Measurements from ENCODE around the gene ZBTB7A. TPM values are rescaled to one million over a fixed set of nuclear protein-coding genes. Genes with fewer than 3 reads are reported as not detected.

ZBTB7A gene
- total and polyA plus RNA-seq, 11 donors, result 14.6 to 65.0 (median 28.6) TPM

DNA sequence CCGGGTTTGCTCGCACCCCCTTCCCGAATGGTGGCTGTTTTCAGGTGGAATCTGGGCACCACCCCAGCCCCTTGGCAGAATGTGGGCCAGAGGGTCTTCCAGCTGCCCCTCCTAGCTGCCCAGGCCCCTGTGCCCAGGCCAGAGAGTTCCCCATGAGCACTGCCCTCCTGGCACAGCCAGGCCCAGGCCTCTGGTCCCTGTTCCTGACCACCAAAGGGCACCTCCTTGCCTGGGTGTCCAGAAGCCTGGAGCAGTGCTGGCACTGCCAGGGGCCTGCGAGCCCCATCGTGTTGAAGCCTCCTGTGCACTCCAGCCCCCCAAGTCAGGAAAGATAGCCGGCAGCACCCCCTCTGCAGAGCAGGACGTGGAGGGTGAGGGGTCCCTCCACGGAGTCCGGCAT, 35.7 kb downstream of the ZBTB7A start:
- ATAC-seq (no peak), DNase-seq (no peak)
- Histone ChIP-seq H3K9me3 (no peaks in the 10 kb centered on the region), H3K27me3 (no peaks in the 10 kb centered on the region), H3K27ac (no peak overlapping the region), H3K4me3 (no peak overlapping the region), H3K36me3 (peaks cover 0 to 77% (median 68%) of the 10 kb centered on the region in 9 donors), H3K4me1 (no peaks in the 10 kb centered on the region)
- TF ChIP-seq POLR2A (IDR thresholded peaks at IDR 0.05), result no peak
- TF ChIP-seq CTCF (IDR thresholded peaks at IDR 0.05), result no peak
- intact Hi-C loops (cut with DNase I), result no loop called here
- 74 to 83% (median 80%) methylated on average over 1 to 9 of the region's 9 CpGs for WGBS, 4 donors

DNA sequence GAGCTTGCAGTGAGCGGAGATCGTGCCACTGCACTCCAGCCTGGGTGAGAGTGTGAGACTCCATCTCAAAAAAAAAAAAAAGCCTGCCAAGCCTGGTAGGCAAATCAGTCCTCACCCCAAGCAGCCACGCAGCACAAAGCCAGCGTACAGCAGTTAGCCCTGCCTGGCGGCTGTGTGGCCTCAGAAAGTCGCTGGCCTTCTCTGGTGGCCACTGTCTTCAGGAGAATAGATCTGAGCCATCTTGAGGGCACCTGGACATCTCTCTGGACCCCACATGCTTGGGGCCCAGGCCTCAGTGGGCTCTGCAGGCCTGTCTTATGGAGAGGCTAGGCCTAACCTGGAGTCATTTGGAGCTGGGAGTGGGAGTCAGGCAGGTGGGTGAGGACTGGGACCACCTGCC, 36.1 kb downstream of the ZBTB7A start:
- Histone ChIP-seq H3K9me3 (no peaks in the 10 kb centered on the region), H3K27me3 (no peaks in the 10 kb centered on the region), H3K36me3 (peaks cover 0 to 79% (median 70%) of the 10 kb centered on the region in 9 donors), H3K27ac (no peak overlapping the region), H3K4me3 (no peak overlapping the region), H3K4me1 (no peaks in the 10 kb centered on the region)
- 94 to 98% (median 96%) methylated on average over 5 to 6 of the region's 6 CpGs for WGBS, 4 donors
- intact Hi-C loops (cut with DNase I), result no loop called here
- TF ChIP-seq POLR2A (IDR thresholded peaks at IDR 0.05) (no peak), CTCF (IDR thresholded peaks at IDR 0.05) (no peak)
- no peak for DNase-seq
- ATAC-seq, result no peak

- no peak for DNase-seq
- no peak for TF ChIP-seq CTCF (IDR thresholded peaks at IDR 0.05)
- TF ChIP-seq POLR2A (IDR thresholded peaks at IDR 0.05), result no peak
- Histone ChIP-seq H3K4me1 (peaks cover 0 to 3% (median 0%) of the 10 kb centered on the region in 12 donors), H3K36me3 (peaks cover 0 to 85% (median 70%) of the 10 kb centered on the region in 9 donors), H3K4me3 (no peak overlapping the region), H3K27ac (no peak overlapping the region), H3K9me3 (no peaks in the 10 kb centered on the region), H3K27me3 (no peaks in the 10 kb centered on the region)
- ATAC-seq, result no peak
- WGBS, 4 donors, result 93 to 96% (median 94%) methylated on average over 18 of the region's 18 CpGs
- intact Hi-C loops (cut with DNase I), result no loop called here
Measured at GRCh38 chr19:4029247-4029614, 37.5 kb downstream of the ZBTB7A start.

- H3K36me3 ChIP-seq, result peaks cover 0 to 82% (median 70%) of the 10 kb centered on the region in 9 donors
Measured at GRCh38 chr19:4028334-4029246, 38.1 kb downstream of the ZBTB7A start.

More at GRCh38 chr19:4028334-4029246, 38.1 kb downstream of the ZBTB7A start:
- H3K27ac ChIP-seq, result no peak overlapping the region
- intact Hi-C loops (cut with DNase I), result no loop called here
- no peaks in the 10 kb centered on the region for H3K27me3 ChIP-seq
- WGBS, 4 donors, result 93 to 99% (median 95%) methylated on average over 19 to 48 of the region's 48 CpGs
- no peak for DNase-seq
- no peaks in the 10 kb centered on the region for H3K9me3 ChIP-seq
- no peak for TF ChIP-seq POLR2A (IDR thresholded peaks at IDR 0.05)
- no peak for TF ChIP-seq CTCF (IDR thresholded peaks at IDR 0.05)
- no peak for ATAC-seq
- peaks cover 0 to 10% (median 0%) of the 10 kb centered on the region in 12 donors for H3K4me1 ChIP-seq
- H3K4me3 ChIP-seq, result no peak overlapping the region
